ENCODE data around the gene CNTN2. TPM values are rescaled to one million over a fixed set of nuclear protein-coding genes. Genes with fewer than 3 reads are reported as not detected.

The CNTN2 gene
- total RNA-seq, 4 donors from 2014 or later: 0.19 TPM; not detected in 3

GRCh38 chr1:205045146-205045545 is 2.1 kb downstream of the CNTN2 start:
- TF ChIP-seq CTCF (IDR thresholded peaks at IDR 0.05; ENCODE audit: low read depth): no peak

- TF ChIP-seq CTCF (IDR thresholded peaks at IDR 0.05; ENCODE audit: low read depth): no peak
Measured at GRCh38 chr1:205046870-205047269, 3.9 kb downstream of the CNTN2 start.

- no peak for TF ChIP-seq CTCF (IDR thresholded peaks at IDR 0.05; ENCODE audit: low read depth)
Measured at GRCh38 chr1:205047764-205048231, 4.8 kb downstream of the CNTN2 start.

- no peak for TF ChIP-seq CTCF (IDR thresholded peaks at IDR 0.05; ENCODE audit: low read depth)
Measured at GRCh38 chr1:205048382-205048781, 5.4 kb downstream of the CNTN2 start.

- no peak for TF ChIP-seq CTCF (IDR thresholded peaks at IDR 0.05; ENCODE audit: low read depth)
Measured at GRCh38 chr1:205049479-205049878, 6.5 kb downstream of the CNTN2 start.

GRCh38 chr1:205052690-205053089 is 9.7 kb downstream of the CNTN2 start:
- no peak for TF ChIP-seq CTCF (IDR thresholded peaks at IDR 0.05; ENCODE audit: low read depth)

GRCh38 chr1:205053296-205053695 is 10.3 kb downstream of the CNTN2 start:
- no peak for TF ChIP-seq CTCF (IDR thresholded peaks at IDR 0.05; ENCODE audit: low read depth)

Data from subcutaneous adipose tissue (tissue), 4 donors.